Pericardium fibroblast (primary cell): ENCODE results near the gene GALT. TPM values are rescaled to one million over a fixed set of nuclear protein-coding genes. Genes with fewer than 3 reads are reported as not detected.

Source experiments
- total RNA-seq: library from RNA; depleted of rRNA; stranded (reverse); fragments of >200 nt; gene quantifications from 2 replicates; pipeline ENCODE4 v1.2.3, GENCODE V29; 2015

The GALT gene
- total RNA-seq, result 23.7 and 43.3 TPM in 2 replicates

GRCh38 chr9:34646211-34647083 lies at the start of gene GALT:
TSS of gene GALT (plus strand) at chr9:34646675. CDS start at chr9:34646705, 30 bp downstream.

GRCh38 chr9:34611811-34612787 lies 34.4 kb upstream of the GALT start, which contains the start of gene RPP25L:
TSS of gene RPP25L (minus strand) at chr9:34612097. CDS start at chr9:34611296, 801 bp downstream.

GRCh38 chr9:34620061-34620994 lies 26.1 kb upstream of the GALT start, which contains the start of gene DCTN3:
TSS of gene DCTN3 (minus strand) at chr9:34620495. CDS start at chr9:34620464, 31 bp downstream.

GRCh38 chr9:34628656-34629490 lies 17.6 kb upstream of the GALT start, which contains the start of gene ARID3C:
TSS of gene ARID3C (minus strand) at chr9:34629066. CDS start at chr9:34628014, 1,052 bp downstream.

GRCh38 chr9:34637356-34638137 lies 8.9 kb upstream of the GALT start, which contains the start of gene SIGMAR1:
TSS of gene SIGMAR1 (minus strand) at chr9:34637787. CDS start at chr9:34637697, 90 bp downstream.

GRCh38 chr9:34651876-34652601 lies 5.6 kb downstream of the GALT start, which contains the start of gene IL11RA:
TSS of gene IL11RA (plus strand) at chr9:34652185. CDS start at chr9:34655218, 3,033 bp downstream.

GRCh38 chr9:34662526-34663302 lies 16.2 kb downstream of the GALT start, which contains the start of gene CCL27:
TSS of gene CCL27 (minus strand) at chr9:34662657. CDS start at chr9:34662633, 24 bp downstream.

GRCh38 chr9:34690983-34691935 lies 44.8 kb downstream of the GALT start, which contains the start of gene CCL19:
TSS of gene CCL19 (minus strand) at chr9:34691276. CDS start at chr9:34691139, 137 bp downstream.

Other genes starting within 250 kb of the GALT start
- gene FAM219A, start 188.1 kb upstream of the GALT start, total RNA-seq, result 8.5 and 10.6 TPM in 2 replicates
- not detected in 2 replicates for gene DNAI1, start 187.9 kb upstream of the GALT start, total RNA-seq
- not detected in 2 replicates for gene ENHO, start 123.7 kb upstream of the GALT start, total RNA-seq
- 0.51 and 9.9 TPM in 2 replicates for gene CNTFR, start 57.0 kb upstream of the GALT start, total RNA-seq
- gene RPP25L, start 34.6 kb upstream of the GALT start, total RNA-seq, result 28.8 and 32.9 TPM in 2 replicates
- gene DCTN3, start 26.2 kb upstream of the GALT start, total RNA-seq, result 129 and 185 TPM in 2 replicates
- 0.35 and 1.2 TPM in 2 replicates for gene ARID3C, start 17.6 kb upstream of the GALT start, total RNA-seq
- 147 and 176 TPM in 2 replicates for gene SIGMAR1, start 8.9 kb upstream of the GALT start, total RNA-seq
- gene IL11RA, start 5.5 kb downstream of the GALT start, total RNA-seq, result 40.8 and 72.8 TPM in 2 replicates
- gene CCL27, start 16.0 kb downstream of the GALT start, total RNA-seq, result 0.12 TPM in 1 of 2 replicates, not detected in the other
- gene CCL19, start 44.6 kb downstream of the GALT start, total RNA-seq, result not detected in 2 replicates
- 2.6 TPM in 1 of 2 replicates, not detected in the other for gene CCL21, start 63.5 kb downstream of the GALT start, total RNA-seq